DMS 273 (cell line): Measurements from ENCODE around the gene MAPT.
"Not testable (repeated sequence)": the region's sequence is repeated elsewhere in the genome, so short reads cannot be mapped to it uniquely, and the experiment has no call there.

Experiments used
- DNase-seq: peaks from one replicate; lab custom pipeline; 2025; ENCODE audit not compliant: unreplicated experiment; lab: John Stamatoyannopoulos, UW

The MAPT gene

DNA sequence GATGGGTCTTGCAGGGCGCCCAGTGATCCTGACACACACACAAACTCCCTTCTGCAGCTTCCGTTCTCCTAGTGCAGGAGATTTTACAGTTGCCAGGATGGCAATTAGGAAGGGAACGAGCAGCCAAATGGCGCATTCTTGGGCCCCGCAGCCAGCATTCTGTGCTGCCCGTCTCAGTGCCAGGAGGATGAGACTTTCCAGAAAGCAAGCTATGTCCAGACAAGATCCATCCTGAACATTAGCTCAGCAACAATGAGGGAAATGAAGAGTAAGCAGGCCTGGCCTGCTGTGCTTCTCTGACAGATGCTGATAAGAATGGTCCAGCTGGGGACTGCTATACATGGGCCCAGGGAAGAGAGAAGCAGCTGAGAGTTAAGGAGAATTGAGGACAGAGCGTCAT is 33.2 kb upstream of the MAPT start:
- DNase-seq = no peak

DNA sequence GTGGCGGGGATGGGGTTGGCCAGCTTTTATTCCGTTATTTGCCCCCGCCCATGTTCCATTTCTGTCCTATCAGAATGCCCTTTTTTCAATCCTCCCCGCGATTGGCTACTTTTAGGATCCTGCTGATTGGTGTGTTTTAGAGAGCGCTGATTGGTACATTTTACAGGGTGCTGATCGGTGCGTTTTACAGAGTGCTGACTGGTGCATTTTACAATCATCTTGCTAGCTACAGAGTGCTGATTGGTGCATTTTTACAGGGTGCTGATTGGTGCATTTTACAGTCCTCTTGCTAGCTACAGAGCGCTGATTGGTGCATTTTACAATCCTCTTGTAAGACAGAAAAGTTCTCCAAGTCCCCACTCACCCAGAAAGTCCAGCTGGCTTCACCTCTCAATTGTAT is 32.2 kb upstream of the MAPT start:
- not testable (repeated sequence) for DNase-seq

DNA sequence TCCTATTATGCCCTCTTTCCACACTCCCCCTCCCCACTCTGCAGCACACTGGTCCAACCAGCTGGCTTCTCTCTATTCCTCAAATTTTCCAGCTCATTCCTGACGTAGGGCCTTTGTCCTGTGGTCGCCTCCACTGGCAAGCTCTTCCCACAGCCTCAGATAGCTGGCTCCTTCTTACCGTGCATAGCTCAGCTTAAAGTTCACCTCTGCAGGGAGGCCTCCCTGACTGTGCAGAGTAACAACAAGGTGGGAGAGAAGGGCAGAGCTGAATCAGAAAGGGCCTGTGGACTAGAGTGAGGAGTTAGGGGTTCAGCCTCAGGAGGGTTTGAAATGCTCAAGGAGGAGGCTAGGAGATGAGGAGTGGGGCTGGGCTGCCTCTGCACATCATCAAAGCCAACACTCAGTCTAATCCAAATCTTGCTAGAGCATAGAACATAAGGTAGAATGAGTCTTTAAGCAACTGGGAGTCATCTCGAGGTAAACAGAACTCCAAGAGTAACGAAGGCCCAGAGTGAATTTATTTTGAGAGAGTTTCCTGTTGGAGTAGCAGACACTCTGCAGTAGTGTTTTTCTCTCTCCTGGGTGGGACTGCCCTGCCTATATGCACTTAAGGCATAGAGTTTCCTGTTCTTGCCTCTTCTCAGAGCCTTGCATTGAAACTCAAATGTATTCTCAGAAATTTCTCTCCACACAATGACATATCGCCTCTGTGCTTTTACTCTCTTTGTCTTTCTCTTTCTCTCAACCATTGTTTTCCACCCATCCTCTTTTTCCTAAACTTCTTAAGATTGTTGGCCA is 30.3 kb upstream of the MAPT start:
- DNase-seq = no peak

DNA sequence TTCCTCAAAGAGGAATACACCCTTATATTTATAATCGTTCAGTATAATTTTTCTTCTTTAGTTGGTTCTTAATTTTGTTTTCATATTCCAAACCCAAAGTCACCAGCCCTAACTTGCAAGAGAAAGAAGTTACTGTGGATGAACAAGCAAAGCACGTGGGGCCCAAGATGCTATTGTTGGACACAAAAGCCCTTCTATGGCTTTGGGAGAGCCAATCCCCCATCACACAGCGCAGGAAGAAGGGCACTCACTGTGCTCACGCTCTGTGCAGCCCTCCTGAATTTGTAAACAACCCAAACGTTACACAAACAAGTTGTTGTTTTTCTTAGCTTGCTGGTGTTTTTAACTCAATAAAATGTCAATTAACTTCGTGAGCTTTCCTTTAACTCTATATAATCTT is 27.2 kb upstream of the MAPT start:
- DNase-seq = no peak

DNA sequence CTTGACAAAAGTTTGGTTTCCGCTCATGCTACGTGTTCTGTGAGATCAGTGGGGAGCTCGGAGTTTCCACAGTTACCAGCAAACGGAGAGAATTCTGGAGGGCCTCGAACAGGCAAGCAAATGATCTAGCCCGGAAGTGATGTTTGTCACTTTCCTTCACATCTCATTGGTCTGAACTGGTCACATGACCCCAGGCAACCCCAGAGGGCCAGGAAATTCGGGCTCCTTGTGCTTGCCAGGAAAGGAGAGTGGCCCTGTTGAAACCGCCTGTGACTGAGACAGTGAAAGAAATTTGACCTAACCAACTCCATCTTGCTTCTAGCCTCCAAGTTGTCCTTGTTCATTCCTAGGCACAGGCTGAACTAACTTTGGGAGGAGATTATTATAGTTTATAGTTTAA is 26.7 kb upstream of the MAPT start:
- no peak for DNase-seq

DNA sequence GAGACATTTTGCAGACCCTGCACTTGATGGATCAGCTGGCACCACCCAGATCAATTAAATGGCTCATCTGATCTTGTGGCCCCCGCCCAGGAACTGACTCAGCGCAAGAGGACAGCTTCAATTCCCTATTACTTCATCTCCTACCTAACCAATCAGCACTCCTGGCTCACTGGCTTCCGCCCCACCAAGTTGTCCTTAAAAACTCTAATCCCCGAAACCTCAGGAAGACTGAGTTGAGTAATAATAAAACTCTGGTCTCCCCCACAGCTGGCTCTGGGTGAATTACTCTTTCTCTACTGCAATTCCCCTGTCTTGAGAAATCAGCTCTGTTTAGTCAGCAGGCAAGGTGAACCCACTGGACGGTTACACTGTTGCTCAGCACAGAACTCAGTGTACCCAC is 26.1 kb upstream of the MAPT start:
- DNase-seq = no peak

DNA sequence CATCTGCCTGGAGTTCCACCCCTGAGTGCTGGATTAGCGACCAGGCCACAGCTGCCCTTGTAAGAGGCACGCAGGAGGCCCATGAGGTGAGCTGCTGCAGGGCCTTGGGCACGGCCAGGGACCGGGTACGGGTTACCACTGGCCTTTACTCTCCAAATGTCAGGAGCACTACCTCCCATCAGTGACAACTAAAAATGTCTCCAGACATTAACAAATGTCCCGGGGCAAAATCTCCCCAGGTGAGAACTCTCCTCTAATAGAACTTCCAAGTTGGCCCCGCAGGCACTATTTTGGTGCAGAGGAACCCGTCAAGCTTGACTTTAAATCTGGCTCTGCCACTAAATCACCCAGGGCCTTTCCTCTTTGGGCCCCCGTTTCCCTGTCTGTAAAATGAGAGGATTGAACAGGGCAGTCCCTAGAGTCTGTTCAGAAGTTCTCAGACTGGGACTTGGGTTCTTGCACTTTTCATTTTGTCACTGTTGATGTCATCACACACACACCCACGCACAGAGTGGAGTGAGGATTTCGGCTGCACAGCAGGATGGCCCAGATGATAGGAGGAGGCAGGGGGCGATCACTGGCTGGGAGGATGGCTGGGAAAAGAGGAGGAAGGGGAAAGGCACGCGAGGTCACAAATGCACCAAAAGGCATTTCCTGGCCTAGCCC is 24.5 kb upstream of the MAPT start:
- DNase-seq = no peak

DNA sequence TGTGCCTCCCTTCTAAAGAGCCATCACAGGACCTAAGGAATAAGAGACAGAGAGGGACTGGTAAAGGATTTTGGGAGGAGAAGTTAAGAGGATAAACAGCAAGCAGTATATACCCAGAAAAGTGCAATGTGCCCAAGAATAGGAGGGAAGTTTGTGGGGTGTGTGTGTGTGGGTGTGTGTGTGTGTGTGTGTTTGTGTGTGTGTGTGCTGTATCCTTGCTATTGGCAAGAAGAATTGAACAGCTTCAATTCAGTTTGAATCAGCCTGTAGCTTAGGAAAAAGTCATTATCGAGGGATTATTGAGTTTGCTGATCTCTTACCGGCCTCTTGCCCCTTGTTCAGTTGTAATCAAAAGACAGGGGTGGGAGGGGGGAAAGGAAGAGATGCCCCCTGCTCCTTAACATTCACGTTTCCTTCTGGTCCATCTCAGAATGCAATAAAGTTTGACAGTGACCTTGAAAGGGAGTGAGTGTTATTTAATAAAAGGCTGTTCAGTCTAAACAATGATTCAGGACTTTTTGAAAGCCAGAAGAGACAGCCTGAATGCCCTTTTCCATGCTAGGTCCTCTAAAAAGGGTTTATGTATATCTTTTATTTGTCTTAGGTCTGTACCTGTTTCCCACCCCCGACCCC is 23.9 kb upstream of the MAPT start:
- no peak for DNase-seq

DNA sequence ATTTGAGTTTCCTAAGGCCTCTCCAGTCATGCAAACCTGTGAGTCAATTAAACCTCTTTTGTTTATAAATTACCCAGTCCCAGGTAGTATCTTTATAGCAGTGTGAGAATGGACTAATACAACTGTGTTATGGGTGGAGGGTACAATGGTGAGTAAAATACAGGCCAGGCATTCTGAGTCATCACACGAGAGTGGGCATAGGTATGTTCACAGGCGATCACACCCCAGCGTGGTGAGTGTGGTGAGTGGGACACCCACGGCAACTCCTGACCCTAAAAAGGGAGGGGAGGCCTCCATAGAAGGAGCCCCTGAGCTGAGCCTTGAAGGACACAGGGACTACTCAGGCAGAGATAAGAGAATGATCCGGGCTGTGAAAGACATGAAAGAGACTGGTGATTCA is 22.6 kb upstream of the MAPT start:
- DNase-seq = no peak

DNA sequence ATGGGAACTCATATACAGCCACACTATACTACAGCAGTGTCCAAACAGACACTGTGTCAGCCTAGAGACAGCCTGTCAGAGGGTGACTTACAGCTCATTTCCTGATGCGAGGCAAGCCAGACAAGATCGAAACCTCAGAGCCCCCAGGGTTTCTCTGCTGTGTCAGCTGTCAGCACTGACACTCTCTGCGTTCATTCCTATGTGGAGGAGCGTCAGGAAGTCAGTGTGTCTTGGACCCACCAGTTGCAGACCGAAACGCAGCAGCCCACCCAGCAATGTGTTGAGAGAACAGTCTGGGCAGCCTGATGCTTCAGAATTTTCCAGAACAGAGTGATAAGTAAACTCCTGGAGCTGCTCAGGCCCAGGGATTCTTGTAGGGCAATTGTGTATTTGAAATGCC is 20.6 kb upstream of the MAPT start:
- DNase-seq = no peak

DNA sequence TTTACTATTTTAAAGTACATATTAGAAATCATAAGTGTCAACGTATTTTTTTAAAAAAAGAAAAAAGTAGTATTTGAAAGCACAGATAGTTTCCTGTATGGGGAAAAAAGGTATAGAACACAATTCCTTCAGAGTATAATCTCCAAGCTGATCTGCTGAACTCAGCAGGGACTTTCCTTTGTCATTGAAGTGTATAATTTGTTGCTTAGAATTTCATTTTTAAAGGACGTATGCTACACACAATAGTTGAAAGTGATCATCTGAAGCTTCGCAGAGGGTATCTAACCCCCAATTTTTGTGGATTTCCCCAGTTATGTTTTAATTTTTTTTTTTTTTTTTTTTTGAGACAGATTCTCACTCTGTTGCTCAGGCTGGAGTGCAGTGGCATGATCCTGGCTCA is 20.2 kb upstream of the MAPT start:
- no peak for DNase-seq

DNA sequence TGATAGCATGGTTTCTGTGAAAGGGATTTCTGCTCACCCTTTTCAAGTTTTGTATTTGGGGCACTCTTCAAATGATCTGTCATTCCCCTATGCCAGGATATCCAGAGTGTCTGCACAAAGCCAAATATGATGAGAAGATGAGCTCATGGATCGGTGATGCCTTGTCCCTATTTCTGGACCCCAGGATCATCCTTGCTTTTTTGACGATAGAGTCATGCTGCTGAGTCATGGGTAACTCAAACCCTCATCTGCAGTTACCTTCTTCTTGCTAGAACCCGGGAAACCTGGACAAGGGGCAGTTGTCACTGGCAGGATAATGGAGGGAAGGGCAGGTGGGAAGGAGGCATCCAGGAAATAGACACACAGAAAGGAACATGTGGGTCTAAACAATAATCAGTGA is 17.8 kb upstream of the MAPT start:
- no peak for DNase-seq

DNA sequence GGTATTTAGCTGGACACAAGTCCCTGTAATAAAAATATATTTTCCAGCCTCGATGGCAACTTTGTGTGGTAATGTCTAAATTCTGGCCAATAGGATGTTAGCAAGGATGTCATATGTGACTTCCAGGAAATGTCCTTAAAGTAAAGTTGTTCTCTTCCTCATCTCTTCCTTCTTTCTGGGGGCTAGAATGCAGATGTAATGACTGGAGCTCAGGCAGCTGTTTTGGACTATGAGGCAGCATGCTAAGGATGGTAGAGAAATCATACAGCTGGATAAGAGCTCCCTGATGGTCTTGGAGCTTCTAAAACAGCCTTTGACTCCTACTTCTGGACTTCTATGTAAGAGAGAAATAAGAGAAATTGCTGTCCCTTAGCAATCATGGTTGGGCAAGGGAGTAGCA is 16.9 kb upstream of the MAPT start:
- DNase-seq = no peak

DNA sequence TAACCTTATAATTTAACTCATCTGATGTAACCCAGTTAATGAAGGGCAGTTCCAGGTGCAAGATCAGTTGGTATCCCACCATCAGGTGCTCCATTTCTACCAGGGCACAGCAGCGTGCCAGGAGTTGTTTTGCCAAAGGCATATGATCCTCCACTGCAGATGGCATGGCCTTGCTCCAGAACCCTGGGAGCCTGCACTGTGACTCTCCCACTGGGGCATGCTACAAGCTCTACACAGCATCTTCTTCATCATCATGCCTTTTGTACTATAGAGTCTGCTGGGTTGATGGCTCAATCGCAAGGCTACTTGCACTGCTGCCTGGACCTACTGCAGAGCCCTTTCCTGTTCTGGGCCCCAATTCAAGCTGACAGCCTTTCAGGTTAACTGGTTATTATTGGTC is 11.3 kb upstream of the MAPT start:
- DNase-seq = peak; percentile 82

DNA sequence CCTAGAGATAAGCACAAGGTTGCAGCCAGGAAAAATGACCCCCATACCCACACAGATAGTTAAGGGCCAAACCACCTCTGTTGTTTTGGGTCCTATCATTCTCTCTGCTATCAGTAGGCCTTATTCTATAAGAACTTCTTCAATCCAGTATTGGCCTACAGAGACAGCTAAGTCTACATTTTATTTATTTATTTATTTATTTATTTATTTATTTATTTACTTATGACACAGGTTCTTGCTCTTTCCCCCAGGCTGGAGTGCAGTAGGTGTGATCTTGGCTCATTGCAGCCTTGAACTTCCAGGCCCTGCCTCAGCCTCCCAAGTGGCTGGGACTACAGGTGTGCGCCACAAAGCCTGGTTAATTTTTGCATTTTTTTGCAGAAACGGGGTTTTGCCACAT is 7.5 kb upstream of the MAPT start:
- no peak for DNase-seq

DNA sequence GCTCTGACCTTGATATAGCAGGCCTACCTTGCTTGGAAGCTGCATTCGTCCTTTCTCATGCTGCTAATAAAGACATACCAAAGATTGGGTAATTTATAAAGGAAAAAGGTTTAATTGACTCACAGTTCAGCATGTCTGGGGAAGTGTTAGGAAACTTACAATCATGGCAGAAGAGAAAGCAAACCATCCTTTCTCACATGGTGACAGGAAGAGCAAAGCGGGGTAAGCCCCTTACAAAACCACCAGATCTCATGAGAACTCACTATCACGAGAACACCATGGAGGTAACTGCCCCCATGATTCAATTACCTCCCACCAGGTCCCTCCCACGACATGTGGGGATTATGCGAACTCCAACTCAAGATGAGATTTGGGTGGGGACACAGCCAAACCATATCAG is 6.0 kb upstream of the MAPT start:
- DNase-seq = no peak

DNA sequence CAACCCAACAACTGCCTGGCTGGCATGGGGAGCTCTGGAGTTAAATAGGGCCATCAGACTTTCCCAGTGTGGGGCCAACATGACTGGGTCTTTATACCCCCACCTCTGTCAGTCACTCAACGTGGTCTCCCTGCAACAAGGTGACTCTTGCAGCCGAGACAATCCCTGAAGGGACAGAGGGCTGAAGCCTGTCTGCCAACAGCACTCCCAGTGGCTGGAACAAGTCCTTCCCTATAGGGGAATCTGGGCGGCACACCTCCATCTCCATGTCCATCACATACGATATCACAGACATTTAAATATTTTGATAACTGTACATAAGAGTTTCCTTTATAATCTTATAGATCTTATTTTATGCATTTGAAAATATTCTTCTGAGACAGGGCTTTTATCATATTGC is 4.8 kb upstream of the MAPT start:
- no peak for DNase-seq

DNA sequence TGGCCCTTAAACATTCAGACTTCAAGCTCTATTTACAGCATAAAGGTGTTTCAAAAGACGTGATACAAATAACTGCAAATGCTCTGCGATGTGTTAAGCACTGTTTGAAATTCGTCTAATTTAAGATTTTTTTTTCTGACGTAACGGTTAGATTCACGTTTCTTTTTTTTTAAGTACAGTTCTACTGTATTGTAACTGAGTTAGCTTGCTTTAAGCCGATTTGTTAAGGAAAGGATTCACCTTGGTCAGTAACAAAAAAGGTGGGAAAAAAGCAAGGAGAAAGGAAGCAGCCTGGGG is 681 bp upstream of the MAPT start:
- DNase-seq = no peak

DNA sequence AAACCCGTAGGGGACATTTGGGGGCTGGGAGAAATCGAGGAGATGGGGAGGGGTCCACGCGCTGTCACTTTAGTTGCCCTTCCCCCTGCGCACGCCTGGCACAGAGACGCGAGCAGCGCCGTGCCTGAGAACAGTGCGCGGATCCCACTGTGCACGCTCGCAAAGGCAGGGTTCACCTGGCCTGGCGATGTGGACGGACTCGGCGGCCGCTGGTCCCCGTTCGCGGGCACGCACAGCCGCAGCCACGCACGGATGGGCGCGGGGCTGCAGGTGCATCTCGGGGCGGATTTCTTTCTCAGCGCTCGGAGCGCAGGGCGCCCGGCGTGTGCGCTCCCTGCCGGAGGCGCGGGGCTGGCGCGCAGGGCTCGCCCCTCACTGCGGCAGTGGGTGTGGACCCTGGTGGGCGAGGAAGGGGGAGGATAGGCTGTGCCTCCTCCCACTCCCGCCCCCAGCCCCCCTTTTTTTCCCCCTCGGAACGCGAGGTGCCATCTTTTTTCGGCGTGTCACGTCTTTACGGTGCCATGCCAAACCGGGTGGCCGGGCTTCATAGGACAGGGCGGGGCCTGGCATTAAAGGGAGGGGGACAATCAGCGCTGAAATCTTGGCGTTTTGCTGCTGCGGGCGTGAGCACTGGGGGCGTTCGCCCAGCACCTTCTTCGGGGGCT is 1.1 kb downstream of the MAPT start:
- peak; percentile 82 for DNase-seq

DNA sequence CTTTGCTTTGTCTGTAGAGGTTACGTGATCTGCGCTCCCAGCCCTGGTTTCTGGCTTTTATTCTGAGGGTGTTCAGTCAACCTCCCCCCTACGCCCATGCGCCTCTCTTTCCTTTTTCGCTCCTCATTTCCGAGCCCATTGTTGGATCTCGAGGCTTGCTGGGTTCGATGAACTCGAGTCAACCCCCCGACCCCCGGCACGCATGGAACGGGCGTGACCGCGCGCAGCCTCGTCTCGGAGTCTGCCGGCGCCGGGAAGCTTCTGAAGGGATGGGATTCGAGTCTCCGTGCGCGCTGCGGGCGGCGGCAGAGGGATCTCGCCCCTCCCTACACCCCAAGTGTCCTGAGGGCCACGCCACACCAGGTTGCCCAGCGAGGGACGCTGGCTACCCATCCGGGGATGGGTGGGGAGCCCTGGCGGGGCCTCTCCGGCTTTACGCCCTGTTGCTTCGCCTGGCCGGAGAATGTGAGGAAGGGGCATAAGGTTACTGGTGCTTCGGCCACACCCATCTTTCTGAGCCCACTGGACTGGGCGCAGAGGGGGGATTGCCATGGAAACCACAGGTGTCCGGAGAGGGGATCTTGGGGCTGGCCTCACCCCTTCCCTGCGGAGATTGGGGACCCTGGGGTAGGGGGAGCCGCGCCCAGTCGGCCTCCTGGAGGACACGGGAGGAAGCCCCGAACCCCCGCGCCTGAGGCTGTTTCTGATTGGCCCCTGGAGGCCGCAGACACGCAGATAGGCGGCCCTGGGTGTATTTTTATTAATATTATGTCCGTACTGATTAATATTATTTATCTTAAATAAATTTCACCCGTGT is 1.8 kb downstream of the MAPT start:
- peak; percentile 67 for DNase-seq
